Measurements from ENCODE around the gene JMJD8.

JMJD8 gene

GRCh38 chr16:648781-649589 is 35.1 kb downstream of the JMJD8 start, which contains the start of gene WDR90:
Gene WDR90, plus strand, starts transcription at chr16:649365. Its CDS starts 52 bp downstream, at chr16:649417.
- Histone ChIP-seq H3K36me3 (ENCODE audit: control insufficient read depth, insufficient read depth, low read length) (no peaks in the 10 kb centered on the region), H3K9me3 (ENCODE audit: control insufficient read depth, low read length) (no peaks in the 10 kb centered on the region), H3K4me3 (ENCODE audit: low read length) (peak within 1 kb of the TSS; percentile 71), H3K27me3 (ENCODE audit: control insufficient read depth, insufficient read depth, low read length) (no peaks in the 10 kb centered on the region), H3K4me1 (ENCODE audit: control insufficient read depth, insufficient read depth, low read length) (peaks cover 54% of the 10 kb centered on the region), H3K9ac (ENCODE audit: low read length) (peak within 1 kb of the TSS; percentile 81)

GRCh38 chr16:648071-648780 is 35.9 kb downstream of the JMJD8 start:
- Histone ChIP-seq H3K9ac (ENCODE audit: low read length) (peak overlapping the region; percentile 81), H3K36me3 (ENCODE audit: control insufficient read depth, insufficient read depth, low read length) (no peaks in the 10 kb centered on the region), H3K27me3 (ENCODE audit: control insufficient read depth, insufficient read depth, low read length) (no peaks in the 10 kb centered on the region), H3K4me3 (ENCODE audit: low read length) (peak overlapping the region; percentile 71), H3K9me3 (ENCODE audit: control insufficient read depth, low read length) (no peaks in the 10 kb centered on the region), H3K4me1 (ENCODE audit: control insufficient read depth, insufficient read depth, low read length) (peaks cover 61% of the 10 kb centered on the region)

DNA sequence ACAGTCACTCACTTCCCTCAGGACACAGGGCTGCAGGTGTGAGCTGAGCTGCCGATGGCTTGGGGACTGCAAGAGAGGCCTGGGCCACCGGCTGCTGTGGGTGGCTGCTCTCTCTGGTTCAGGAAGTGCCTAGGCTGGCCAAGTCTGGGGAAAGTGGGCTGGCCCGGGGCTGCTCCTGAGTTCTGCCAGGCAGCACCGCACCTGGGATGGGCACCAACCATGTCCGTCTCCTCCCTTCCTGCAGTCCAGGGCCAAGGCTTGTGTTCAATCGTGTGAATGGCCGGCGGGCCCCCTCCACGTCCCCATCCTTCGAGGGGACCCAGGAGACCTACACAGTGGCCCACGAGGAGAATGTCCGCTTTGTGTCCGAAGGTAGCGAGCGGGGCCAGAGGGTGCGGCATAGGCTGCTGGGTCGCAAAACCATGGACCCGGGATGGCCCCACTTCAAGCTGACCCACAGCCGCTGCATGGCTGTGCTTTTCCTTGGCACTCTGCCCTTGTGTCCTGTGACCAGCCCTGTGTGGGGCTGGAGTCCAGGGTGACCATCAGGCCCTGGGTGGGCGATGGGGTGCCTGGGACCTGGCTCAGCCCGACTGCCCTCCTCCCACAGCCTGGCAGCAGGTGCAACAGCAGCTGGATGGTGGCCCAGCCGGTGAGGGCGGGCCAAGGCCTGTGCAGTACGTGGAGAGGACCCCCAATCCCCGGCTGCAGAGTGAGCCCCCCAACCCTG is 36.8 kb downstream of the JMJD8 start:
- peaks cover 70% of the 10 kb centered on the region for H3K4me1 ChIP-seq (ENCODE audit: control insufficient read depth, insufficient read depth, low read length)
- H3K9ac ChIP-seq (ENCODE audit: low read length): peak overlapping the region; percentile 81
- no peaks in the 10 kb centered on the region for H3K36me3 ChIP-seq (ENCODE audit: control insufficient read depth, insufficient read depth, low read length)
- no peaks in the 10 kb centered on the region for H3K27me3 ChIP-seq (ENCODE audit: control insufficient read depth, insufficient read depth, low read length)
- no peak overlapping the region for H3K4me3 ChIP-seq (ENCODE audit: low read length)
- no peaks in the 10 kb centered on the region for H3K9me3 ChIP-seq (ENCODE audit: control insufficient read depth, low read length)

GRCh38 chr16:646679-647172 is 37.4 kb downstream of the JMJD8 start:
- no peak overlapping the region for H3K9ac ChIP-seq (ENCODE audit: low read length)
- peaks cover 70% of the 10 kb centered on the region for H3K4me1 ChIP-seq (ENCODE audit: control insufficient read depth, insufficient read depth, low read length)
- no peaks in the 10 kb centered on the region for H3K36me3 ChIP-seq (ENCODE audit: control insufficient read depth, insufficient read depth, low read length)
- no peak overlapping the region for H3K4me3 ChIP-seq (ENCODE audit: low read length)
- no peaks in the 10 kb centered on the region for H3K9me3 ChIP-seq (ENCODE audit: control insufficient read depth, low read length)
- H3K27me3 ChIP-seq (ENCODE audit: control insufficient read depth, insufficient read depth, low read length): no peaks in the 10 kb centered on the region

DNA sequence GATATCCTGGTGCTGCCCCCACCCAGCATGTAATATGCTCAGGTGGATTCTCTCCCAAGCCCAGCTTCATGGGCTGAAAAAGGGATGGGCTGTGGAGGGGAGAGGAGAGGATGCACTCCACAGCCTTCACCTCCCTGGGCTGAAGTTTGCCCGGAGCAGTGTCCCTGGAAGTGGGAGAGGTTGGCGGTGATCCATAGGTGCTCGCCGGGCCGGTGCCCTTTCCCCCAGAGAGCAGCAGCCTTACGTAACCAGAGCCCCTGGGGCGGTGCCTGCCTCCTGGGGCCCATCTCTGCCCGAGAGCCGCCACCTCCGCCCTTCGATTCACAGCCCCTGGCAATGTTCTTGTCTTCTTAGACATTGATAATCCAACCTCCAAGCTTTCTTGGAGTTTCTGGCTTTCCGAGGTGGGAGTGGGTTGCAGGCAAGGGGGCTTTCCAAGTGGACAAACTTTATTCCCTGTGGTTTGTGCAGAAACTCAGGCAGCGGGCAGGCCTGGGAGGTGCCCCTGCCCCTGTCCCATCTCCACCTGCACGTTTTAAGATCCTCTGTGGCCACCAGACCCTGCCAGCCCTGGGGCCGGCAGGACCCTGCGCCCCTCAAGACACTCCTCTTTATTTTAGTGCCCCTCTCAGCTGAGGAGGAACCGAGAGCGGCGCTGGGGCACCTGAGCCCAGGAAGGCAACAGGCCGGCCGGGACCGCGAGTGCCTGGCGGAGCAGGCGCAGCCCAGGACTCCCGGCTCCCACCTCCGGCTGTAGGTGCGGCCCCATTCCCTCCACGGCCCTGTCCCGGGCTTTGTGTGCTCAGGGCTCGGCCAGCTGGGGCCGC is 38.1 kb downstream of the JMJD8 start:
- H3K36me3 ChIP-seq (ENCODE audit: control insufficient read depth, insufficient read depth, low read length): no peaks in the 10 kb centered on the region
- no peak overlapping the region for H3K4me3 ChIP-seq (ENCODE audit: low read length)
- H3K27me3 ChIP-seq (ENCODE audit: control insufficient read depth, insufficient read depth, low read length): no peaks in the 10 kb centered on the region
- H3K9me3 ChIP-seq (ENCODE audit: control insufficient read depth, low read length): no peaks in the 10 kb centered on the region
- peak overlapping the region; percentile 28 for H3K9ac ChIP-seq (ENCODE audit: low read length)
- peaks cover 75% of the 10 kb centered on the region for H3K4me1 ChIP-seq (ENCODE audit: control insufficient read depth, insufficient read depth, low read length)

DNA sequence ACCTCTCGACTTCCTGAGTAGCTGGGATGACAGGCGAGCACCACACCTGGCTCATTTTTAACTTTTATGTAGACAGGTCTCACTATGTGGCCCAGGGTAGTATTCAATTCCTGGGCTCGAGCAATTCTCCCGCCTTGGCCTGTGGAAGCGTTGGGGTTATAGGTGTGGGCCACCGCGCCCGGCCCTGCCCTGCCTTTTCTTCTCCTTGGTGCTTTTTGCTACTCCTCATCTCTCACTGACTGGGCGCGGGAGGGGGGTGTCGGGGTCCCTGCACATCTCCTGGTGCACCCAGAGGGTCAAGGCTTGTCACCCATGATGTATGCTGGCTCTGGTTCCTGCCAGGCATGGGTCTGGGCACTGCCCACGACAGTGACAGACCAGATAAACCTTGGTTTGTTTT is 39.6 kb downstream of the JMJD8 start:
- no peak overlapping the region for H3K9ac ChIP-seq (ENCODE audit: low read length)
- no peak overlapping the region for H3K4me3 ChIP-seq (ENCODE audit: low read length)
- peaks cover 71% of the 10 kb centered on the region for H3K4me1 ChIP-seq (ENCODE audit: control insufficient read depth, insufficient read depth, low read length)
- H3K36me3 ChIP-seq (ENCODE audit: control insufficient read depth, insufficient read depth, low read length): no peaks in the 10 kb centered on the region
- no peaks in the 10 kb centered on the region for H3K27me3 ChIP-seq (ENCODE audit: control insufficient read depth, insufficient read depth, low read length)
- H3K9me3 ChIP-seq (ENCODE audit: control insufficient read depth, low read length): no peaks in the 10 kb centered on the region

DNA sequence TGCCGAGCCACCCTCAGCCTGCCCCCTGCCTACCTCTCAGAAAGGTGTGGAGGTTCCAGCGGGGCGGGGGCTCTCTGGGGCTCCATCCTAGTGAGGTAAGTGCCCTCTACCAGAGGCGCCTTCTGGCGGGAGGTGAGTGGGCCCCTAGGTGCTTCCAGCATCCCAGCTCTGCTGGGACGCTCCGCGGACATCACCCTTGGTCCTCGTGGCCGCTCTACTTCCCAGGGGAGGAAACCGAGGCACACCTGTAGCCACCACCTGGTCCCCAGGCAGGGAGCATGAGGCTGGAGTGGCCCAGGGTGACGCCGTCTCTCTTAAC is 41.1 kb downstream of the JMJD8 start:
- H3K4me1 ChIP-seq (ENCODE audit: control insufficient read depth, insufficient read depth, low read length): peaks cover 62% of the 10 kb centered on the region

GRCh38 chr16:642189-643049 is 41.7 kb downstream of the JMJD8 start:
- H3K36me3 ChIP-seq (ENCODE audit: control insufficient read depth, insufficient read depth, low read length): no peaks in the 10 kb centered on the region
- H3K4me1 ChIP-seq (ENCODE audit: control insufficient read depth, insufficient read depth, low read length): peaks cover 62% of the 10 kb centered on the region
- peak overlapping the region; percentile 91 for H3K9ac ChIP-seq (ENCODE audit: low read length)
- H3K27me3 ChIP-seq (ENCODE audit: control insufficient read depth, insufficient read depth, low read length): no peaks in the 10 kb centered on the region
- no peaks in the 10 kb centered on the region for H3K9me3 ChIP-seq (ENCODE audit: control insufficient read depth, low read length)
- peak overlapping the region; percentile 60 for H3K4me3 ChIP-seq (ENCODE audit: low read length)

More for the DNA sequence above, 41.1 kb downstream of the JMJD8 start:
- no peaks in the 10 kb centered on the region for H3K36me3 ChIP-seq (ENCODE audit: control insufficient read depth, insufficient read depth, low read length)
- H3K9me3 ChIP-seq (ENCODE audit: control insufficient read depth, low read length): no peaks in the 10 kb centered on the region
- H3K27me3 ChIP-seq (ENCODE audit: control insufficient read depth, insufficient read depth, low read length): no peaks in the 10 kb centered on the region
- H3K4me3 ChIP-seq (ENCODE audit: low read length): peak overlapping the region; percentile 60
- peak overlapping the region; percentile 91 for H3K9ac ChIP-seq (ENCODE audit: low read length)

DNA sequence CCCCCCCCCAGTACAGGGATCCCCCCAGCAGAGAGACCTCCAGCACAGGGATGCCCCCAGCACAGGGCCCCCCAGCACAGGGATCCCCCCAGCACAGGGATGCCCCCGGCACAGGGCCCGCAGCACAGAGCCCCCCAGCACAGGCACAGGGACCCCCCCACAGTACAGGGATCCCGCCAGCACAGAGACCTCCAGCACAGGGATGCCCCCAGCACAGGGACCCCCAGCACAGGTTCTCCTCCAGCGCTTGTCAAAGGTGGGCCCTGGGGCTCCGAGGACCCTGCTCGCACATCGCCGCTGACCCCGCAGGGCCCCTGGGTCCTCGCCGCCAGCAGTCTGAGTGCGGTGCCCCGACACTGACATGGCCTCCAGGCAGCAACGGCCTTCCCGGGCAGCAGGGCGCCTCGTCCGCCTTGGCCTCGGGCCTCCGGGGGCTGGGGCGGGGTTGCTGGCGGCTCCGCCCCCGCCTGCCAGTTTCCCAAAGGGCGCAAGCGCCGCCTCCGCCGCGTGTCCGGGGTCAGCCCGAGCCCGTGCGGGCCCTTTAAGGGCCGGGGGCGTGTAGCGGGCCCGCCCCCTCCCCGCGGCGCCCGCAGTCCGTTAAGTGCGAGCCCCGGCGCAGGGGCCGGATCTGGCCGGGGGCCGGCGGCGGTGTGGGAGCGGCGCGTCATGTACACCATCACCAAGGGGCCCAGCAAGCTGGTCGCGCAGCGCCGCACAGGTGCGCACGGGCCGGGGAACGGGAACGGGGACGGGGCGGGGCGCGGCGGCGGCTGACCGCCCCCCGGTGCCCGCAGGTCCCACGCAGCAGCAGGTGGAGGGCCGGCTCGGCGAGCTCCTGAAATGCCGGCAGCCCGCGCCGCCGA is 42.6 kb downstream of the JMJD8 start, which contains the start of gene MCRIP2:
TSS of gene MCRIP2 (plus strand) at position 503 of the 863 bp plus-strand sequence. CDS start at position 667, 164 bp downstream.
- peak within 1 kb of the TSS; percentile 91 for H3K9ac ChIP-seq (ENCODE audit: low read length)
- H3K27me3 ChIP-seq (ENCODE audit: control insufficient read depth, insufficient read depth, low read length): no peaks in the 10 kb centered on the region
- H3K9me3 ChIP-seq (ENCODE audit: control insufficient read depth, low read length): no peaks in the 10 kb centered on the region
- peak within 1 kb of the TSS; percentile 60 for H3K4me3 ChIP-seq (ENCODE audit: low read length)
- peaks cover 56% of the 10 kb centered on the region for H3K4me1 ChIP-seq (ENCODE audit: control insufficient read depth, insufficient read depth, low read length)
- no peaks in the 10 kb centered on the region for H3K36me3 ChIP-seq (ENCODE audit: control insufficient read depth, insufficient read depth, low read length)

DNA sequence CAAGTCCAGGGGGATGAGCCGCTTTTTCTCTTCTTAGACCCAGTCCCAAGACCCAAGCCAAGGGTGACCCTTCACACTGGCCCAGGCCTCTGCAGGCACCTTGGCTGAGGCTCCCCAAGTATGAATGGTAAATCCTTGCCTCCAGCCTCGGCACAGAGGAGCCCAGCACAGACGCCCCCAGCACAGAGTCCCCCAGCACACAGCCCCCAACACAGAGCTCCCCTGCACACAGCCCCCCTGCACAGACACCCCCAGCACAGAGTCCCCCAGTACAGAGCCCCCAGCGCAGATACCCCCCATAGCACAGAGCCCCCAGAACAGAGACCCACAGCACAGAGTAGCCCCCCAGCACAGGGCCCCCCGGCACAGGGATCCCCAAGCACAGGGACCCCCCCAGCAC is 43.5 kb downstream of the JMJD8 start:
- no peaks in the 10 kb centered on the region for H3K9me3 ChIP-seq (ENCODE audit: control insufficient read depth, low read length)
- H3K36me3 ChIP-seq (ENCODE audit: control insufficient read depth, insufficient read depth, low read length): no peaks in the 10 kb centered on the region
- peaks cover 48% of the 10 kb centered on the region for H3K4me1 ChIP-seq (ENCODE audit: control insufficient read depth, insufficient read depth, low read length)
- H3K27me3 ChIP-seq (ENCODE audit: control insufficient read depth, insufficient read depth, low read length): no peaks in the 10 kb centered on the region
- H3K4me3 ChIP-seq (ENCODE audit: low read length): no peak overlapping the region
- H3K9ac ChIP-seq (ENCODE audit: low read length): peak overlapping the region; percentile 91

All from mucosa of stomach (tissue), 1 donor.